ENCODE data around the gene AQP5.

The AQP5 gene

GRCh38 chr12:49932533-49933130, 29.0 kb upstream of the AQP5 start:
- no peak for DNase-seq

GRCh38 chr12:49933796-49934195, 27.9 kb upstream of the AQP5 start:
- no peak for DNase-seq

GRCh38 chr12:49934505-49934904, 27.2 kb upstream of the AQP5 start:
- no peak for DNase-seq

- no peak for DNase-seq
Observed at GRCh38 chr12:49936925-49937324, 24.7 kb upstream of the AQP5 start.

GRCh38 chr12:49937639-49938300, 23.9 kb upstream of the AQP5 start:
- DNase-seq = no peak

- DNase-seq = no peak
Observed at GRCh38 chr12:49939307-49939706, 22.4 kb upstream of the AQP5 start.

GRCh38 chr12:49939707-49940106, 22.0 kb upstream of the AQP5 start:
- DNase-seq = no peak

- no peak for DNase-seq
Observed at GRCh38 chr12:49941556-49942511, 19.8 kb upstream of the AQP5 start.

- DNase-seq = no peak
Observed at GRCh38 chr12:49942512-49942893, 19.2 kb upstream of the AQP5 start.

GRCh38 chr12:49942921-49943624, 18.6 kb upstream of the AQP5 start:
- DNase-seq = no peak

GRCh38 chr12:49943625-49943960, 18.1 kb upstream of the AQP5 start:
- no peak for DNase-seq

- no peak for DNase-seq
Observed at GRCh38 chr12:49944046-49944445, 17.6 kb upstream of the AQP5 start.

- DNase-seq = no peak
Observed at GRCh38 chr12:49944718-49945117, 17.0 kb upstream of the AQP5 start.

- DNase-seq = no peak
Observed at GRCh38 chr12:49945394-49946080, 16.1 kb upstream of the AQP5 start.

GRCh38 chr12:49946086-49946485, 15.6 kb upstream of the AQP5 start:
- DNase-seq = no peak

GRCh38 chr12:49946497-49946896, 15.2 kb upstream of the AQP5 start:
- DNase-seq = no peak

GRCh38 chr12:49947593-49948226, 14.0 kb upstream of the AQP5 start:
- DNase-seq = no peak

GRCh38 chr12:49948866-49949845, 12.5 kb upstream of the AQP5 start:
- no peak for DNase-seq

GRCh38 chr12:49949866-49950265, 11.8 kb upstream of the AQP5 start:
- DNase-seq = no peak

- no peak for DNase-seq
Observed at GRCh38 chr12:49950273-49951251, 11.1 kb upstream of the AQP5 start, which contains the start of gene AQP2. TSS of gene AQP2 (plus strand) at chr12:49950737. CDS start at chr12:49950831, 94 bp downstream.

Data from NCI-H1092 (cell line).